Measurements from ENCODE around the gene MTTP. TPM values are rescaled to one million over a fixed set of nuclear protein-coding genes. Genes with fewer than 3 reads are reported as not detected.

Gene MTTP
- total RNA-seq, 1 donor from 2014 or later: 0.20 TPM

DNA sequence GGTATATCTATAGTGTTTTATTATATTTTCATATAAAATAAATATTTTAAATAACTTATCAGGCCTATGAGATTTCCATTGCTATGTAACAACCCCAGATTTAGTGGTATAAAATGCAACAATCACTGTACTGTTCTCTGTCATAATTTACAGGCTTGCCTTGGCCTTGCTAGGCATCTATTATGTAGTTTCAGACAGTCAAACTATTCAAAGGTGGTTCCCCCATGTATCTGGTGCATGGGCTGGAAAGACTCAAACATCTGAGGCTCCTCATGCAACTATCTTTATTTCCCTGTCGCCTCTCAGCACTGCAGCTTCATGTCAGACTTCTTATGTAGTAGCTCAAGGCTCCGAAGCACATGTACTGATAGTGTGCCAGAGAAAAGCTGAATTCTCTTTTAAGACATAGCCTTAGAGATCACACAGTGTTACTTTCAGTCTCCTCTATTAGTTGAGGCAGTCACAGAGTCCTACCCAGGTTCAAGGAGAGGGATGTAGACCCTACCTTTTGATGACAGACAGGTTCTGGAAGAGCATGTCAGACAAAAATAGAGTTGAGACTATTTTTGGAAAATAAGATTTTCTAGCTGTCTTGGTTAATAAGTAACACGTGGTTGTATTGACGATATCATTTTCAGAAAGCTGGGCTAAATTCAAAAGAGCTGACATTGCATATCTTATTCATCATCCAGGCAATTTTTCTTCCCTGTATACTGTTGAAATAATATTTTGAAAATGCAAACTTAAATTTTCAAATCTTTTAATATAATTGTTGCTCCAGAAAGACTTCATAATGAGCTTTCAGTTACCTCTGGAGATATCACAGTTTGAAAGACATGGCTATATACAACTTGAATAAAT, 19.4 kb downstream of the MTTP start:
- no peak overlapping the region for H3K4me3 ChIP-seq
- intact Hi-C loops (cut with DNase I): no loop called here
- ATAC-seq (no peak), DNase-seq (no peak)
- no peak overlapping the region for H3K27ac ChIP-seq
- TF ChIP-seq, protein P1, sequence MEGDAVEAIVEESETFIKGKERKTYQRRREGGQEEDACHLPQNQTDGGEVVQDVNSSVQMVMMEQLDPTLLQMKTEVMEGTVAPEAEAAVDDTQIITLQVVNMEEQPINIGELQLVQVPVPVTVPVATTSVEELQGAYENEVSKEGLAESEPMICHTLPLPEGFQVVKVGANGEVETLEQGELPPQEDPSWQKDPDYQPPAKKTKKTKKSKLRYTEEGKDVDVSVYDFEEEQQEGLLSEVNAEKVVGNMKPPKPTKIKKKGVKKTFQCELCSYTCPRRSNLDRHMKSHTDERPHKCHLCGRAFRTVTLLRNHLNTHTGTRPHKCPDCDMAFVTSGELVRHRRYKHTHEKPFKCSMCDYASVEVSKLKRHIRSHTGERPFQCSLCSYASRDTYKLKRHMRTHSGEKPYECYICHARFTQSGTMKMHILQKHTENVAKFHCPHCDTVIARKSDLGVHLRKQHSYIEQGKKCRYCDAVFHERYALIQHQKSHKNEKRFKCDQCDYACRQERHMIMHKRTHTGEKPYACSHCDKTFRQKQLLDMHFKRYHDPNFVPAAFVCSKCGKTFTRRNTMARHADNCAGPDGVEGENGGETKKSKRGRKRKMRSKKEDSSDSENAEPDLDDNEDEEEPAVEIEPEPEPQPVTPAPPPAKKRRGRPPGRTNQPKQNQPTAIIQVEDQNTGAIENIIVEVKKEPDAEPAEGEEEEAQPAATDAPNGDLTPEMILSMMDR (IDR thresholded peaks at IDR 0.05): no peak
- H3K36me3 ChIP-seq: no peaks in the 10 kb centered on the region
- H3K27me3 ChIP-seq: no peaks in the 10 kb centered on the region
- H3K9me3 ChIP-seq: no peaks in the 10 kb centered on the region
- H3K4me1 ChIP-seq: no peaks in the 10 kb centered on the region

DNA sequence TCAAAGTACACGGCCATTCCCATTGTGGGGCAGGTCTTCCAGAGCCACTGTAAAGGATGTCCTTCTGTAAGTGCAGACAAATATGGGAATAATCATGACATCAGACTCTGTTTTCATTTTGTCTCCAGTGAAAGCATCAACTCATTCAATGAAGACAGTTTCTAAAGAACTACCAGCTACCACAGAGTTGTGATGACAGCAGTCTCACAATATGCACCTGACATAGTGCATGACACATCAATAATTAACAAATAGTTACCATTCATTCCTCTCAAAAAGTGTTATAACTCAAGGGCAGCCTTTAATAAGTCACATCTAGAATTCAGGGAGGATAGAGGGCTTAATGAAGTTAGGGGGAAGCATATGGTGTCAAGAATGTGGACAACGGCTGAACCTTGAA, 20.2 kb downstream of the MTTP start:
- no peak overlapping the region for H3K27ac ChIP-seq
- no peak for DNase-seq
- H3K27me3 ChIP-seq: no peaks in the 10 kb centered on the region
- H3K36me3 ChIP-seq: no peaks in the 10 kb centered on the region
- ATAC-seq: no peak
- H3K9me3 ChIP-seq: no peaks in the 10 kb centered on the region
- TF ChIP-seq, protein P1 (IDR thresholded peaks at IDR 0.05): no peak
- intact Hi-C loops (cut with DNase I): no loop called here
- no peak overlapping the region for H3K4me3 ChIP-seq
- H3K4me1 ChIP-seq: no peaks in the 10 kb centered on the region

DNA sequence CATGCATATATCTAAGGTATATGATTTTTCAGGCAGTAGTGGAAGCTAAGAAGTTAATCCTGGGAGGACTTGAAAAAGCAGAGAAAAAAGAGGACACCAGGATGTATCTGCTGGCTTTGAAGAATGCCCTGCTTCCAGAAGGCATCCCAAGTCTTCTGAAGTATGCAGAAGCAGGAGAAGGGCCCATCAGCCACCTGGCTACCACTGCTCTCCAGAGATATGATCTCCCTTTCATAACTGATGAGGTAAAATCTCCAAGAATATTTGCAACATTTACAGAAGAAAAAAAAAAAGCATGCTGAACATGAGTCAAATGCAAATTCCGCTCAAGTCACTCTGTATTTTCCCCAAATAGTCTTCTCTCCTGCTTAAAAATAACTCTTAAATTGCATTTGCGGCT, 32.1 kb downstream of the MTTP start:
- ATAC-seq (no peak), DNase-seq (no peak)
- TF ChIP-seq, protein P1 (IDR thresholded peaks at IDR 0.05): no peak
- Histone ChIP-seq H3K27me3 (no peaks in the 10 kb centered on the region), H3K4me3 (no peak overlapping the region), H3K36me3 (no peaks in the 10 kb centered on the region), H3K9me3 (no peaks in the 10 kb centered on the region), H3K4me1 (no peaks in the 10 kb centered on the region), H3K27ac (no peak overlapping the region)
- intact Hi-C loops (cut with DNase I): no loop called here

DNA sequence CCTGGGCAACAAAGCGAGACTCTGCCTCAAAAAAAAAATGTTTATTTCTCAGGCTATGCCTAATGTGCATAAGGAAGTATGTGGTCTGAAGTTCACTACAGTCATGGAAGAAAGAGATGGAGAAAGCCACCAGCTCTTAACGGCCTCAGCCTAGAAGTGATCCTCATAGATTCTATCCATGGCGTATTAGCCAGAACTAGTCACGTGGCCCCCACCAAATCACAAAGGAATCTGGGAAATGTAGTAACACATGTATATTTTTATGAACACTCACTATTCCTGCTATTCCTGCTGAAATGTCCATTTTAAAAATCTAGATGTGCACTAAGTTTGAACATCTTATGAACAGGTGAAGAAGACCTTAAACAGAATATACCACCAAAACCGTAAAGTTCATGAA, 33.8 kb downstream of the MTTP start:
- TF ChIP-seq, protein P1 (IDR thresholded peaks at IDR 0.05): no peak
- Histone ChIP-seq H3K27ac (no peak overlapping the region), H3K27me3 (no peaks in the 10 kb centered on the region), H3K36me3 (no peaks in the 10 kb centered on the region), H3K9me3 (no peaks in the 10 kb centered on the region), H3K4me1 (no peaks in the 10 kb centered on the region), H3K4me3 (no peak overlapping the region)
- intact Hi-C loops (cut with DNase I): no loop called here
- no peak for ATAC-seq
- no peak for DNase-seq

DNA sequence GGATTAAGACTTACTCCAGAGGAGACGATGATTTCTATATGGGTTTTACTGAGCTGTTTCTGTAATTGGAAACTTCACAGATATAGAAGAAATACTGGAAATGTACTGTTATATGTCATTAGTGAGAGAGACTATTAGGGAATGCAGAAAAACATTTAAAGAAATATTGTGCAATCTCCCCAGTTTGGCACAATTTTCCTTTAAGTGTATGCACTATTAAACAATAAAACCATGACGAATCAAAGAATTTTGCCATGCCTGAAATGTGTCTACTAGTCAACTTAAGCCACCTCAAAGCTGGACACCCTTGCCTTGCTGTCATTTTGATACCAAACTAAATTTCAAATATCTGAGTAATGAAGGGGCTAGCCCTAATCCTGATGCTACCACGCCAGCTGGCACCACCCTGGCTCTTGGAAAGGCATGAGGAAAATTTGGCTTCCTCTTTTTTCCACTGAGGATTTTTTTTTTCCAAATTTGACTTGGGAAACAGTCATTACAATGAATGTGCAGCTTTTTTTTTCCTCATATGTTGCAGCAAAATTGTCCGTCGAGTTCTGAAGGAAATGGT, 36.1 kb downstream of the MTTP start:
- Histone ChIP-seq H3K4me1 (no peaks in the 10 kb centered on the region), H3K27ac (no peak overlapping the region), H3K27me3 (no peaks in the 10 kb centered on the region), H3K9me3 (no peaks in the 10 kb centered on the region), H3K36me3 (no peaks in the 10 kb centered on the region), H3K4me3 (no peak overlapping the region)
- ATAC-seq (no peak), DNase-seq (no peak)
- TF ChIP-seq, protein P1 (IDR thresholded peaks at IDR 0.05): no peak
- intact Hi-C loops (cut with DNase I): no loop called here
